ENCODE measurements around the gene NBAS.

The NBAS gene

DNA sequence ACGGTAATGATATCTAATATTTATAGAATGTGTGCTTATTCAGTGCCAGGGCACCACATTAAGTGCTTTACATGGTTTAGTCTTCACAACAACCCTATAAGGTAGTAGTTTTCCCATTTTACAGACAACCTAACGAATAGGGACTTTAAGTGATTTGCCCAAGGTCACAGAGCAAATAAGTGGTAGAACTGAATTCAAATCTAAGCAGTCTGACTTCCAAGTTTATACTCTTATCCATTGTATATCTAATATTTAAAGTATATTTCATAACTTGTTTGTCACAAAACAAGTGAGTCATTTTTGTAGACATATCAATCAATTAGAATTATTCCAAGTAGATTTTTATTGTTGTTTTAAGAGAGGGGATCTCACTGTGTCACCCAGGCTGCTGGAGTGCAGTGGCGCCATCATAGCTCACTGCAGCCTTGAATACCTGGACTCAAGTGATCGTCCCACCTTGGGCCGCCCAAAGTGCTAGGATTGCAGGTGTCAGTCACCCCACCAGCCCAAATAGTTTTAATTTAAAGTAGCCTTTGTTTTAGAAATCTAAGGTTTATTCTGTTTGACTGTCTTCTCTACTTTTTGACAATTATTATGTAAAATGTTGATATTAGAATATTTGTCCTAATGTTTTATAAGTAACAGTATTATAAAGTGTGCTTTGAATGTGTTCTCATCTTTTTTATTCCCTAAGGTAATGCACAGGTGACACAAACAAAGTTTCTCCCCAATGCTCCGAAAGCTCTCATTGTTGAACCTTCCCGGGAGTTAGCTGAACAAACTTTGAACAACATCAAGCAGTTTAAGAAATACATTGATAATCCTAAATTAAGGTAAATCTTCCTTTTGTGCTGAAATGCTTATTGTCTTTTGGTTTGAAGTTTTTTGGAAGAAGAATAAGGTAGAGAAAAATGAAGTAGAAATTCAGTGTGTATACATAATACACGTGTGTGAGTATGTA lies 45.6 kb upstream of the NBAS start:
- no peak overlapping the region for H3K27ac ChIP-seq (ENCODE audit: low read depth, low read length)
- no peak overlapping the region for H2AK5ac ChIP-seq (ENCODE audit: low read length)
- H3K36me3 ChIP-seq (ENCODE audit: control insufficient read depth, insufficient read depth, low read length), result peaks cover 14% of the 10 kb centered on the region
- H2BK5ac ChIP-seq (ENCODE audit: low read length), result no peak overlapping the region
- no peak overlapping the region for H3K4me3 ChIP-seq (ENCODE audit: low read length)
- no peaks in the 10 kb centered on the region for H3K79me1 ChIP-seq (ENCODE audit: low read length)
- H3K9ac ChIP-seq (ENCODE audit: low read length), result no peak overlapping the region
- no peaks in the 10 kb centered on the region for H3K27me3 ChIP-seq (ENCODE audit: insufficient read depth, low read length, poor library complexity)
- H3K23ac ChIP-seq (ENCODE audit: low read length), result no peak overlapping the region
- no peak overlapping the region for H2BK15ac ChIP-seq (replicated peaks; ENCODE audit: low read depth)
- no peaks in the 10 kb centered on the region for H3K79me2 ChIP-seq (ENCODE audit: control insufficient read depth, insufficient read depth, low read length)
- no peak overlapping the region for H3K56ac ChIP-seq (ENCODE audit: low read length)
- no peak overlapping the region for H4K8ac ChIP-seq (ENCODE audit: low read depth, low read length)
- no peak overlapping the region for H3K4ac ChIP-seq (ENCODE audit: low read depth, low read length)
- H3K4me1 ChIP-seq (ENCODE audit: control insufficient read depth, low read depth, low read length), result no peaks in the 10 kb centered on the region
- no peak overlapping the region for H3K4me2 ChIP-seq (ENCODE audit: low read length)
- H2BK120ac ChIP-seq (ENCODE audit: low read depth, low read length), result no peak overlapping the region
- DNase-seq, result no peak
- no CpG with 5 or more reads among the region's 8 CpGs for WGBS (ENCODE audit: extremely low coverage, insufficient coverage, low lambda C conversion rate)
- H4K5ac ChIP-seq (ENCODE audit: low read length), result no peak overlapping the region
- no peak overlapping the region for H3K18ac ChIP-seq (ENCODE audit: low read length)

DNA sequence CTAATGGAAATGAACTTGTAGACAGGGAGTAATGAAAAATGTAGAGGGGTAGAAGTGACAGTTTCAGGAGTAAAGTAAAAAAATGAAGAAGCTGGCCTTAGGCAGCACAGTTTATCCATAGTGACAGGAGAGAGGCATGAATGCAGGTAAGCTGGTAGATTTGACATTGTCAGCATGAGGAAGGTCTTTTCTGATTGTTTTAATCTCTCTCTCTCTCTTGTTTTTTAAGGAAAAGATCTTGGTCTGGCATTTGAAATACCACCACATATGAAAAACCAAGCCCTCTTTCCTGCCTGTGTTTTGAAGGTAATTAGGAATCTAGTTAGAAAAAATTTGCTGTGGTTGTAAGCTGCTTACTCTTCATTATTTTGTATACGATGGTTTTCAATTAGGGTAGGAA lies 44.6 kb upstream of the NBAS start:
- Histone ChIP-seq H2AK5ac (ENCODE audit: low read length) (no peak overlapping the region), H3K27ac (ENCODE audit: low read depth, low read length) (no peak overlapping the region), H3K79me2 (ENCODE audit: control insufficient read depth, insufficient read depth, low read length) (no peaks in the 10 kb centered on the region), H3K4me2 (ENCODE audit: low read length) (no peak overlapping the region), H3K4me3 (ENCODE audit: low read length) (no peak overlapping the region), H3K27me3 (ENCODE audit: insufficient read depth, low read length, poor library complexity) (no peaks in the 10 kb centered on the region), H2BK5ac (ENCODE audit: low read length) (no peak overlapping the region), H3K4ac (ENCODE audit: low read depth, low read length) (no peak overlapping the region), H4K8ac (ENCODE audit: low read depth, low read length) (no peak overlapping the region), H4K5ac (ENCODE audit: low read length) (no peak overlapping the region), H3K79me1 (ENCODE audit: low read length) (no peaks in the 10 kb centered on the region), H2BK120ac (ENCODE audit: low read depth, low read length) (no peak overlapping the region), H3K36me3 (ENCODE audit: control insufficient read depth, insufficient read depth, low read length) (peaks cover 16% of the 10 kb centered on the region), H3K18ac (ENCODE audit: low read length) (no peak overlapping the region), H2BK15ac (replicated peaks; ENCODE audit: low read depth) (no peak overlapping the region), H3K23ac (ENCODE audit: low read length) (no peak overlapping the region), H3K4me1 (ENCODE audit: control insufficient read depth, low read depth, low read length) (no peaks in the 10 kb centered on the region), H3K56ac (ENCODE audit: low read length) (no peak overlapping the region), H3K9ac (ENCODE audit: low read length) (no peak overlapping the region)
- WGBS (ENCODE audit: extremely low coverage, insufficient coverage, low lambda C conversion rate), result no CpG with 5 or more reads among the region's 1 CpG
- no peak for DNase-seq

DNA sequence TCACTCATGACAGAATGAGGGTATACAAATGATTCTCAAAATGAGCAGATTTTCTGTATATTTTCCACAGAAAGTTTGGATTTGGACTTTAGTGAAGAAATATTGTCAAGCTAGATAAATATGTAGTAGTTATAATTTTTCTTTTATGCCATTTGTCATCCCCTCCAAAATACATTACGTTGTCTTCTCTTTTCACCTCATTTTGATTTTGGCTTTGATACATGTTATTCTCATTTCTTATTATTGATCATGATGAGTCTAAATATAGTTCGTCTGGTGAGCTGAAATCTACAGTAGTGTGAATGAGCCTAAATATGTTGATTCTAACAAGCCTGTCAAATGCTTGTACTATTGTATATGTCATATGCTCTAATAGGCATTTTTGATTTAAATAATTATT lies 42.8 kb upstream of the NBAS start:
- Histone ChIP-seq H3K36me3 (ENCODE audit: control insufficient read depth, insufficient read depth, low read length) (peaks cover 15% of the 10 kb centered on the region), H3K79me2 (ENCODE audit: control insufficient read depth, insufficient read depth, low read length) (no peaks in the 10 kb centered on the region), H2BK120ac (ENCODE audit: low read depth, low read length) (no peak overlapping the region), H3K4me1 (ENCODE audit: control insufficient read depth, low read depth, low read length) (no peaks in the 10 kb centered on the region), H2AK5ac (ENCODE audit: low read length) (no peak overlapping the region), H4K8ac (ENCODE audit: low read depth, low read length) (no peak overlapping the region), H3K4ac (ENCODE audit: low read depth, low read length) (no peak overlapping the region), H3K9ac (ENCODE audit: low read length) (no peak overlapping the region), H3K4me2 (ENCODE audit: low read length) (no peak overlapping the region), H3K56ac (ENCODE audit: low read length) (no peak overlapping the region), H3K79me1 (ENCODE audit: low read length) (no peaks in the 10 kb centered on the region), H3K18ac (ENCODE audit: low read length) (no peak overlapping the region), H3K27ac (ENCODE audit: low read depth, low read length) (no peak overlapping the region), H3K4me3 (ENCODE audit: low read length) (no peak overlapping the region), H4K5ac (ENCODE audit: low read length) (no peak overlapping the region), H2BK5ac (ENCODE audit: low read length) (no peak overlapping the region), H3K27me3 (ENCODE audit: insufficient read depth, low read length, poor library complexity) (no peaks in the 10 kb centered on the region), H2BK15ac (replicated peaks; ENCODE audit: low read depth) (no peak overlapping the region), H3K23ac (ENCODE audit: low read length) (no peak overlapping the region)
- no peak for DNase-seq
- WGBS (ENCODE audit: extremely low coverage, insufficient coverage, low lambda C conversion rate), result no CpG with 5 or more reads among the region's 2 CpGs

DNA sequence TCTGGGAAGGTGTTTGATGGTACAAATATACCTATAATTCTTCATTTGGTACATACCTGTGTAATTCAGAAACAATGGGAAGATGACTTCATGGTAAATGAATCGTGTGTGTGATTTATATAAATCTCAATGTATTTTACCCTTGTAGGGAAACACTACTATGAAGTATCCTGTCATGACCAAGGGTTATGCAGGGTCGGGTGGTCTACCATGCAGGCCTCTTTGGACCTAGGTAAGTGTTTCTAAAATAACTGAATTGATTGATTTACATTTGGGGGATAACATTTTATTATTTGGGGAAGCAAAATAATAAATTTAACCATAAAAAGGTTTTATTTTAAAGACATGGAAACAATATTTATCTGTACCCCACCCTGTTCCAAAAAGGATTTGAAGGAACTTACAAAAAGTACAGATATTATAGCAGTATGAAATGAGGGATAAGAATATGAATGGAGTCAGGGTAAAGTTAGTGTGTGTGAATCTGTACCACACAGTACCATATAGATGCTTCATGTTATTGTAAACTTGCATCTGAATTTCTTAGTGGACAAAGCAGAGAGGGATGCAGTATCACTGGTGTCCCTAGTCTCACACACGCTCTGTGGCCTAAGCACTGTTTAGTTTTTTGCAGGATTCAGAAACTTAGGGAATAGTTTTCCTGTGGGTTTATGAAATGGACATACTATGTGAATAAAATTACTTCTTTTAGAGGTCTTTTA lies 42.1 kb upstream of the NBAS start:
- Histone ChIP-seq H4K8ac (ENCODE audit: low read depth, low read length) (no peak overlapping the region), H4K5ac (ENCODE audit: low read length) (no peak overlapping the region), H2BK120ac (ENCODE audit: low read depth, low read length) (no peak overlapping the region), H3K9ac (ENCODE audit: low read length) (no peak overlapping the region), H3K18ac (ENCODE audit: low read length) (no peak overlapping the region), H2BK15ac (replicated peaks; ENCODE audit: low read depth) (no peak overlapping the region), H3K4ac (ENCODE audit: low read depth, low read length) (no peak overlapping the region), H3K27ac (ENCODE audit: low read depth, low read length) (no peak overlapping the region), H3K56ac (ENCODE audit: low read length) (no peak overlapping the region), H3K79me2 (ENCODE audit: control insufficient read depth, insufficient read depth, low read length) (no peaks in the 10 kb centered on the region), H3K4me1 (ENCODE audit: control insufficient read depth, low read depth, low read length) (no peaks in the 10 kb centered on the region), H3K23ac (ENCODE audit: low read length) (no peak overlapping the region), H2BK5ac (ENCODE audit: low read length) (no peak overlapping the region), H3K36me3 (ENCODE audit: control insufficient read depth, insufficient read depth, low read length) (peaks cover 13% of the 10 kb centered on the region), H3K79me1 (ENCODE audit: low read length) (no peaks in the 10 kb centered on the region), H3K4me3 (ENCODE audit: low read length) (no peak overlapping the region), H2AK5ac (ENCODE audit: low read length) (no peak overlapping the region), H3K27me3 (ENCODE audit: insufficient read depth, low read length, poor library complexity) (no peaks in the 10 kb centered on the region), H3K4me2 (ENCODE audit: low read length) (no peak overlapping the region)
- DNase-seq, result no peak
- no CpG with 5 or more reads among the region's 3 CpGs for WGBS (ENCODE audit: extremely low coverage, insufficient coverage, low lambda C conversion rate)

DNA sequence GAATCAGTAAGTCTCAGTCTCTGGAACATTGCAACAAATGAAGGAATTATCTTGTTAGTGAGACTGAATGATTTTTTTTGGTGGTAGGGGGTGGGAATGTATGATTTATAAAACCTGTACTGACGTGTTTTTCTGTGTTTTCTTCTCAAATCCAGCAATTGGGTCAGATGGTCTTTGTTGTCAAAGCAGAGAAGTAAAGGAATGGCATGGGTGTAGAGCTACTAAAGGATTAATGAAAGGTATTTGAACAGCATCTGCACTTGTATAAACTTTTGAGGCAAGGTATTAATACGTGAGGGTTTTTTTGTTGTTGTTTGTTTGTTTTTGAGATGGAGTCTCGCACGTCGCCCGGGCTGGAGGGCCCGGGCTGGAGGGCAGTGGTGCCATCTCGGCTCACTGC lies 41.3 kb upstream of the NBAS start:
- no peak overlapping the region for H3K56ac ChIP-seq (ENCODE audit: low read length)
- H3K18ac ChIP-seq (ENCODE audit: low read length), result no peak overlapping the region
- H3K9ac ChIP-seq (ENCODE audit: low read length), result no peak overlapping the region
- H3K4me3 ChIP-seq (ENCODE audit: low read length), result no peak overlapping the region
- H3K23ac ChIP-seq (ENCODE audit: low read length), result no peak overlapping the region
- peaks cover 11% of the 10 kb centered on the region for H3K36me3 ChIP-seq (ENCODE audit: control insufficient read depth, insufficient read depth, low read length)
- no peak overlapping the region for H2BK5ac ChIP-seq (ENCODE audit: low read length)
- H2BK120ac ChIP-seq (ENCODE audit: low read depth, low read length), result no peak overlapping the region
- no peak overlapping the region for H3K27ac ChIP-seq (ENCODE audit: low read depth, low read length)
- H3K27me3 ChIP-seq (ENCODE audit: insufficient read depth, low read length, poor library complexity), result no peaks in the 10 kb centered on the region
- H2AK5ac ChIP-seq (ENCODE audit: low read length), result no peak overlapping the region
- no peak overlapping the region for H4K8ac ChIP-seq (ENCODE audit: low read depth, low read length)
- H2BK15ac ChIP-seq (replicated peaks; ENCODE audit: low read depth), result no peak overlapping the region
- no peak overlapping the region for H3K4me2 ChIP-seq (ENCODE audit: low read length)
- no peak overlapping the region for H3K4ac ChIP-seq (ENCODE audit: low read depth, low read length)
- no peaks in the 10 kb centered on the region for H3K4me1 ChIP-seq (ENCODE audit: control insufficient read depth, low read depth, low read length)
- WGBS (ENCODE audit: extremely low coverage, insufficient coverage, low lambda C conversion rate), result 100% methylated on average over 1 of the region's 8 CpGs
- H4K5ac ChIP-seq (ENCODE audit: low read length), result no peak overlapping the region
- no peak for DNase-seq
- no peaks in the 10 kb centered on the region for H3K79me2 ChIP-seq (ENCODE audit: control insufficient read depth, insufficient read depth, low read length)
- H3K79me1 ChIP-seq (ENCODE audit: low read length), result no peaks in the 10 kb centered on the region

All from mesendoderm (in vitro differentiated cells).